HG03196 (cell line): ENCODE measurements around the gene DCDC2B.
A peak's percentile ranks its signal among the peaks of the same experiment; 100 is the strongest.

Experiments
- ATAC-seq: cut with Tn5 transposase; IDR thresholded peaks from one replicate; pipeline ENCODE4 v1.9.1; 2021; ENCODE audit not compliant: unreplicated experiment

Gene DCDC2B

DNA sequence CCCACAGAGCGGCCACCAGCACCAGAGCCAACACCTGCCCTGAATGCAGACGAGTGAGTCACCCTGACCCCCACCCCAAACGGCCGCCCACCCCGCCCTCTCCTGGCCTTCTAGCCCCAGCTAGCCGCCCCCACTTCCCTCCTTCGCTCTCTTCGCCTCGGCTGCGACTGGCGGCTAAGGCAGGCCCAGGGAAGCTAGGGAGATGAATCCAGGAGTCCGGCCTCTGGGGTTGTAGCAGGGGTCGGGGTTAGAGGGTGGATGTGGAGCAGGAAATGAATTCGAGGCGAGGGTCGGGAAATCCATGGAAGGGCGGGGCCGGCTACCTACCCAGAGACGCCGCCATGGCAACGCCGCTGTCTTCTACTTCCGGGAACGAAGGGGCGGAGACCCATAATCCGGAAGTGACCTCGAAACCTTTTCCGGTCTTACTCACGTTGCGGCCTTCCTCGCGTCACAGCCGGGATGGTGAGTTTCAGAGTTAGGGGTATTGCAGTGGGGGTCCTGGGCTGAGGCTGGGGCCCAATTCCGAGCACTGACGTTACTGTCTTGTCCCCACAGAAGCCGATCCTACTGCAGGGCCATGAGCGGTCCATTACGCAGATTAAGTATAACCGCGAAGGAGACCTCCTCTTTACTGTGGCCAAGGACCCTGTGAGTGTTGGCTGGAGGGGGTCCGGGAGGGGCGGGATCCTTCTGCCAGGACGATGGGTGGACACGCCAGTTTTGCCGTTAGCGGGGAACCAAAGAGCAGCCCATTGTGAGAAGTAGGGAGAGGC lies 13.3 kb downstream of the DCDC2B start, which contains the start of the genes EIF3I and TMEM234:
Gene EIF3I, plus strand, starts transcription at position 428 of the 776 bp plus-strand sequence. Its CDS starts 35 bp downstream, at position 463.
Gene TMEM234, minus strand, starts transcription at position 374 of the 776 bp plus-strand sequence. Its CDS starts 31 bp downstream, at position 343.
- ATAC-seq = peak; percentile 83

DNA sequence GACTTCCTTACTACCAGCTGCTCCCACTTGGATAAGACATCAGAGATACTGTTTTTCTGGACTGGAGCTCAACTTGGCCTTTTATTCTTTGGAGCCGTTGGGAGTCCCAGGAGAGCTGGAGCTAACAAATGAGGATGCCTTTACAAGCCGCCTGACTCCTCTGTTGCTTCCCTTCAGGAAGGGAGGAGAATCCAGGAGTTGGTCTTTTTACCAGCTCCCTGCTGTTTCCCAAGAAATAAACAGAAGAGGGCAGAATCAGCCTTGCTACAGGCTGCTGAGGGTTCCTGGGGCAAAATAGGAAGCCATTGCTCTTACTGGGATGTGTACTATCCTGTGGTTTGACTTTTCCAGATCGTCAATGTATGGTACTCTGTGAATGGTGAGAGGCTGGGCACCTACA lies 14.8 kb downstream of the DCDC2B start:
- ATAC-seq = no peak

DNA sequence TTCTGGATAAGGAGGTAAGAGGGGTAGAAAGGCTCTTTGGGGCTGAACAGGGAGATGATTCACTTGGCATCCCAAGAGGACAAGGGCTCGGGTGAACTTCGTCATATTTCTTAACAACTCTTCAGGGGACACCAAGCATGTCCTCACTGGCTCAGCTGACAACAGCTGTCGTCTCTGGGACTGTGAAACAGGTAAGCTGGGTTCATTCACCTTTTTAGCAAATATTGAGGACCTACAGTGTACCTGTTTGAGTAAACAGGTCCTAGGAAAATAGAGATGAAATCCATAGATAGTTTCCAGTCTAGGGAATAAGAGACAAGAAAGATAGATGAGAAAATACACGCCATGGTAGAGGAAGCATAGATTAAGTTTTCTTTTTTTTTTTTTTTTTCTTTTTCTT lies 15.4 kb downstream of the DCDC2B start:
- ATAC-seq = no peak

- ATAC-seq = no peak
Measured at GRCh38 chr1:32228771-32229170, 19.9 kb downstream of the DCDC2B start.

- no peak for ATAC-seq
Measured at GRCh38 chr1:32231843-32232432, 23.0 kb downstream of the DCDC2B start.

- no peak for ATAC-seq
Measured at GRCh38 chr1:32232558-32233304, 23.8 kb downstream of the DCDC2B start.

DNA sequence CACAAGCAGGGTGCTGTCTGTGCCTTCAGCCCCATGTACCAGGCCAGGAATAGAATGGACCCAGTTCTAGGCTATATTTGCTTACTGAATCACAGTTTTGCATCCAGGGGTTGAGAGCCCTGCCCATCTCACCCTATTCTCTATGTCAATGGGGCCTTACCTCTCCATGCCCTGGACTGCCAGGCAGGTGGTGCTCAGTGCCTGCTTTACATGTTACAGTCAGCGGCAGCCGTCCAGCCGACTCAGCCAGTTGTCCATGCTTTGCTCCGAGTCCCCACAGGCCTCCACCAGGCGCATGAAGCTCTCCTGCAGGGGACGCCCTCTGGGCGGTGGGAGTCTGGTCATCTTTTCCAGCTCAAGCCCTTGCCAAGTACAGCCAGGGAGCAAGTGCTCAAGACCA lies 25.9 kb downstream of the DCDC2B start:
- no peak for ATAC-seq

- no peak for ATAC-seq
Measured at GRCh38 chr1:32239337-32239736, 30.4 kb downstream of the DCDC2B start.

DNA sequence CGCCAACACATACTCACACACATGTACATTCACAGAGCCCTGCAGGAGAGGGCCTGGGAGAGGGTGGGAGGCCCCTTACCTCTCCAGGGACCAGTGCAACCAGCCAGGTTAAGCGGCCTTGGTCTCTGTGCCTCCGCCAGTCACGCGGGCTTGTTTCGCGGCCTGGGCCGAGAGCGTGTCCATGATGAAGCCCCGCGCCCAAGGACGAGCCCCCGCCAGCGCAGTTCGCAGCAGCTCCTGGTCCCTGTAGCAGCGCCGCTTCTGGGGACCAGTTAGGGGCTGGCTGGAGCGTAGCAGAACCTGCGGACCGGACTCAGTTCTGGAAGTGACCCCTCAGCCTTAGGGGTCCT lies 30.9 kb downstream of the DCDC2B start:
- no peak for ATAC-seq

- ATAC-seq = peak; percentile 48
Measured at GRCh38 chr1:32240140-32240951, 31.5 kb downstream of the DCDC2B start.

- ATAC-seq = peak; percentile 49
Measured at GRCh38 chr1:32241001-32241763, 32.3 kb downstream of the DCDC2B start.

GRCh38 chr1:32242341-32242851 lies 33.5 kb downstream of the DCDC2B start:
- ATAC-seq = no peak

DNA sequence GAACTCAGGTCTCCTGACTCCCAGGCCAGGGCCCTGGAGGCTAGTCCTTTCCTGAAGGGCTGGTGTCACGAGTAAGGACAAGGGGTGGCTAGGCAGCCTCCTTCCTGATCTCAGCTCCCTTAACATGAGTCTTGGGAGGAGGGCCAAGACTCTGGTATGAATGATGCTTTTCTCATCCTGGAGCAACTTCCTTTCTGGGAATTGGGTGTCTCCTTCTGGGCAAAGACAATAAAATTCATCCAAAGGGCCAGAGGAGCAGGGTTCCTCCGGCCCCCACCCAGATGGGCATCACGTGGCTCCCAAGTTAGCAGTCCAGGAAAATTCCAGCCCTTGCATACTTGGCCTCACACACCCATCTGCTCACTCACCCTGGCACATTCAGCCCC lies 38.0 kb downstream of the DCDC2B start, which contains the start of gene FAM167B:
Gene FAM167B, plus strand, starts transcription at position 335 of the 386 bp plus-strand sequence. CDS start 200 bp downstream, outside the sequence.
- no peak for ATAC-seq

GRCh38 chr1:32247452-32247851 lies 38.6 kb downstream of the DCDC2B start:
- no peak for ATAC-seq

DNA sequence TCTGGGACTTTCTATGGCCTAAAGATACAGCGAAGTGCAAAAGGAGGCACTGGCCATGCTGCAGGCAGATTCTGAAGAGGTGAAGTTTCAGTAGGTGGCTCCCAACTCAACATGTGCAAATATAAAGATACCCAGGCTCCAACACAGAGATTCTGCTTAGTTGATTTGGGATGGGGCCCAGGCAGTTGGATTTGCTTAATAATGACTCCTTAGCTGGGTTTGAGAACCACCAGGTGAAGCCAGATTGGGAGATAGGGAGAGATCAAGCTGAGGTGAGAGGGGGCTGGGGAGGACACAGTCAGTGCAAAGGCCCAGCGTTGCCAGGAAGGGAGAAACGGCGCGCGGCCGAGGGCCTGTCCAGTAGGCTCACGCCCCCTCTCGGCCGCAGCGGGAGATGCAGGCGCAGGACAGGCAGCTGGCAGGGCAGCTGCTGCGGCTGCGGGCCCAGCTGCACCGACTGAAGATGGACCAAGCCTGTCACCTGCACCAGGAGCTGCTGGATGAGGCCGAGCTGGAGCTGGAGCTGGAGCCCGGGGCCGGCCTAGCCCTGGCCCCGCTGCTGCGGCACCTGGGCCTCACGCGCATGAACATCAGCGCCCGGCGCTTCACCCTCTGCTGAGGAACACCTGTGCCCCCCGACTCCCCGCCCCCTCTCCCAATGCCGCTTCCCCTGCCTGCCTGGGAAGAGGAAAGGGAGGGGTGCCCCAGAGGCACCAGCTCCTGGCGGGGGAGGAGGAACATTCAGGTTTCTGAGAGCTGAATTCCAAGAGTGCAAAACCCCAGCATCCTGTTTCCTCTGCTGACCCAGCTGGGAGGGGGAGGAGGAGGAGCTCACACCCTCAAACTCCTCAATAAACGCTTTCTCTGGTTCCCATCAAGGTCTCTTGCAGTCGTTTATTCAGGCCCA lies 39.3 kb downstream of the DCDC2B start:
- ATAC-seq = no peak

DNA sequence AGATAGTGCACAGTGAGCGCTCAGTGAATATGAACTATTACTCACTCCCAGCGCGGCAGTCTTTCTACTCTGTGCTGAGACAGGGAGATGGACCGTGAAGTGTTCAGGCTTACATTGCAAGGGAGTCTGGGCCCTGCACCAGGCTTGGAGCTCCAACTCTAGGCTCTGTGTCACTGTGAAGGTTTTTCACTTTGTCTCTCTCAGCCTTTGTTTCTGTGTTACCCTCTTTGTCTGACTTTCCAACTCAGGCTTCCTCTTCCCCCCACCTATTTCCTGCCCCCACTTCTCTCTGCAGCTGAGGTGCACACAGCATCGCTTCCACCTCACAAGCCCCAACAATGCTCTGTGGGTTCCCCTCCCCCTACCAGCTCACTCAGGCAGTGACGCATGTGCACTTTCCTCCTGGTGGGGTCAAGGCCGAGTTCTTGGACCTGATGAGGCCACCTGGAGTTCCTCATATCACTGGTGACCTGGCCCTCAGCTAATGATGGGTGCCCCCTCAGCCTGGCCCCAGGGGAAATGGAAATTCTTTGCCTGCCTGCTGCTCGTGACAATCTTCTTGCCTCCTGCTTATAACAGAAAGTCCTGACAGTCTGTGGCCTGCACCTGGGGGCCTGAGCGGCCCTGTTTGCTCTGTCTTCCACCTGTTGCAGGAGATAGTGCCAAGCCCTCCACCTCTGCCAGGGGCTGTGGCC lies 41.1 kb downstream of the DCDC2B start:
- ATAC-seq = peak; percentile 63

DNA sequence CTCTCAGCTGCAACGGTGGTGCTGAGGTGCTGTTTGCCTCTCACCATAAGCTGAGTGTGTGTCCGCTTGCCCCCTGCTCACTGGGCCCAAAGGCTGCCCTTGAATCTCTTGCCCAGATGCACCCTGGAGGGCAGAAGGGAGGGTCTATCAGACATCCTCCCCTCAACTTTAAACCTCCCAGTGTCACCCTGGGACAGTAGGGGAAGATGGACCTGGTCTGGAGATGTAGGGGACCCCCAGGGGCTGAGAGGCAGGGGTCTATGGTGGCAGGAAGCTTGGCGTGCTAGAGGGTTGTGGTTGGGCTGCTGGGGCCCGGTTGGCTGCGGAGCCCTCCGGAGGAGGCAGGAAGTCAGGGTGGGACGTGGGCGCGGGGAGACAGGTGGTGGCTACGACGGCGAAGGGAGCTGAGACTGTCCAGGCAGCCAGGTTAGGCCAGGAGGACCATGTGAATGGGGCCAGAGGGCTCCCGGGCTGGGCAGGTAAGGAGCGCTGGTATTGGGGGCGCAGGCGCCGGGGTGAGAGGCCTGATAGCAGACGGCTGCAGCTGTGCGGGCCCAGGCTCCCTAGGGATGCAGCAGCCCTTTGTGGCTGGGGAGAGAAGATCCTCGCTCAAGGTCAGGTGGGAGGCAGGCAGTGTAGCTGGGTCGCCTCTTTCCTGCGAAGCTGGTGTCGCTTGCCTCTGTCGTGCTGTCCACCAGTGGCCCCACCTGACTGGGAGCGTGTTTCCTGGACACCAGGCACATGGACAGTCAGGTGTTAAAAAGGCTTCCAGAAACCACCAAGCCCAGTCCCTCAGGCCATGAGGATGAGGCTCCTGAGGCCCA lies 42.2 kb downstream of the DCDC2B start, which contains the start of gene LCK:
Gene LCK, plus strand, starts transcription at position 373 of the 824 bp plus-strand sequence. CDS start 23,065 bp downstream, outside the sequence.
- ATAC-seq = no peak
